Lung (tissue), 12 donors: ENCODE results near the gene SEM1. TPM values are rescaled to one million over a fixed set of nuclear protein-coding genes. Genes with fewer than 3 reads are reported as not detected.

Source experiments
- ATAC-seq: fragments of 200-7000 bp; cut with Tn5 transposase; one replicate; pipeline ENCODE4 v1.9.1; 2020; ENCODE audit warnings: moderate number of reproducible peaks; ENCODE audit not compliant: insufficient read depth, low FRiP score
- DNase-seq, 3 donors: peaks; one replicate each; pipeline ENCODE4 v3.0.0-alpha.2; 2013 to 2017
- H3K27ac ChIP-seq, 2 donors: one replicate each; pipeline ENCODE4 v1.5.1; 2013; ENCODE audit warnings: mild to moderate bottlenecking in 2 of 2, moderate library complexity in 2 of 2, control low read depth in 1 of 2, inconsistent platforms in 1 of 2, low read depth in 1 of 2, low read length in 1 of 2
- H3K27me3 ChIP-seq, 3 donors: one replicate each; pipeline ENCODE4 v1.5.1; 2013; ENCODE audit warnings: low read length in 2 of 3; ENCODE audit not compliant: control insufficient read depth in 3 of 3, insufficient read depth in 3 of 3
- H3K36me3 ChIP-seq, 4 donors: one replicate each; pipeline ENCODE4 v1.5.1; 2013; ENCODE audit warnings: low read length in 4 of 4, mild to moderate bottlenecking in 1 of 4, moderate library complexity in 1 of 4; ENCODE audit not compliant: control insufficient read depth in 4 of 4, insufficient read depth in 4 of 4
- H3K4me1 ChIP-seq, 5 donors: one replicate each; pipeline ENCODE4 v1.5.1; 2013; ENCODE audit warnings: low read length in 5 of 5, mild to moderate bottlenecking in 2 of 5, moderate library complexity in 1 of 5; ENCODE audit not compliant: control insufficient read depth in 5 of 5, insufficient read depth in 5 of 5
- H3K4me3 ChIP-seq: one replicate; pipeline ENCODE4 v1.5.1; 2013; ENCODE audit warnings: mild to moderate bottlenecking, control low read depth, moderate library complexity
- H3K9ac ChIP-seq, 2 donors: one replicate each; pipeline ENCODE4 v1.5.1; 2013; ENCODE audit warnings: low read length in 2 of 2, control low read depth in 1 of 2; ENCODE audit not compliant: insufficient read depth in 1 of 2
- H3K9me3 ChIP-seq, 4 donors: one replicate each; pipeline ENCODE4 v1.5.1; 2013; ENCODE audit warnings: low read length in 3 of 4, mild to moderate bottlenecking in 1 of 4, moderate library complexity in 1 of 4; ENCODE audit not compliant: control insufficient read depth in 4 of 4, insufficient read depth in 3 of 4
- WGBS, 2 donors: extraction: QIAGEN DNeasy Blood & Tissue Kit; methylation state at CpG; one replicate each; pipeline ENCODE4 v1.1.7; 2013; 5-methylcytosine and 5-hydroxymethylcytosine counted together
- polyA plus RNA-seq, 2 donors: library from polyadenylated mRNA; stranded (reverse); fragments of 200-250 nt; gene quantifications; one replicate each; pipeline ENCODE4 v1.2.1, GENCODE V29; 2013
- total RNA-seq, 2 donors: library from RNA; depleted of rRNA in 1 of 2; stranded (reverse); fragments of >200 nt in 1 of 2; gene quantifications; one replicate each; pipeline ENCODE4 v1.2.1, GENCODE V29; 2014 to 2021
- TF ChIP-seq, protein P1 (sequence below): IDR thresholded peaks from 2 replicates; pipeline ENCODE4 v1.5.1; 2012; ENCODE audit warnings: mild to moderate bottlenecking; ENCODE audit errors: control extremely low read depth, extremely low read depth
- donor health status: control.
- donor health status: control.
- donor health status: Bipolar disorder and iron deficiency.
- donor health status: healthy.
- donor health status: DM: yes; HTN: yes; CAD: no.

SEM1 gene
- total and polyA plus RNA-seq, 4 donors = 47.0 to 190 (median 64.0) TPM

DNA sequence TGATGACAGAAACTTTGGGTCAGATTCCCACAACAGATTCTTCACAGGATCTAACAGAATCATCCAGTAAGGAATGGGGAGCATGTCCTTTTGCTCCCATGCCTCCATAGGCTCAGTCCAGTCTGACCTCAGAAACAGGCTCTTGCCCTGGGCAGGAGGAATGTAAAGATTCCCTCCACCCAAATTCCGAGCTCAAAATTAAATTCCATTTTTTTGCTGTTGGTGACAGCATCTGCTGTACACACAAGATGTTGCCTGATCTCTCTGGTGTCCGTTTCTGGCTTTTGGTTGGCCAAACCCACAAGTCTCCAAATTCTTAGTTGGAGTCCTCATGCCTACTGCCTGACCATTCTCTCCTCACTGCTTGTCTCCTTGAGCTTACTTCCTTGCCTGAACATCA lies 53.7 kb downstream of the SEM1 start:
- Histone ChIP-seq H3K27me3 (no peaks in the 10 kb centered on the region), H3K36me3 (peaks cover 0 to 5% (median under 1%) of the 10 kb centered on the region in 4 donors), H3K27ac (no peak overlapping the region), H3K9me3 (no peaks in the 10 kb centered on the region), H3K9ac (no peak overlapping the region), H3K4me3 (no peak overlapping the region), H3K4me1 (no peaks in the 10 kb centered on the region)
- TF ChIP-seq, protein P1, sequence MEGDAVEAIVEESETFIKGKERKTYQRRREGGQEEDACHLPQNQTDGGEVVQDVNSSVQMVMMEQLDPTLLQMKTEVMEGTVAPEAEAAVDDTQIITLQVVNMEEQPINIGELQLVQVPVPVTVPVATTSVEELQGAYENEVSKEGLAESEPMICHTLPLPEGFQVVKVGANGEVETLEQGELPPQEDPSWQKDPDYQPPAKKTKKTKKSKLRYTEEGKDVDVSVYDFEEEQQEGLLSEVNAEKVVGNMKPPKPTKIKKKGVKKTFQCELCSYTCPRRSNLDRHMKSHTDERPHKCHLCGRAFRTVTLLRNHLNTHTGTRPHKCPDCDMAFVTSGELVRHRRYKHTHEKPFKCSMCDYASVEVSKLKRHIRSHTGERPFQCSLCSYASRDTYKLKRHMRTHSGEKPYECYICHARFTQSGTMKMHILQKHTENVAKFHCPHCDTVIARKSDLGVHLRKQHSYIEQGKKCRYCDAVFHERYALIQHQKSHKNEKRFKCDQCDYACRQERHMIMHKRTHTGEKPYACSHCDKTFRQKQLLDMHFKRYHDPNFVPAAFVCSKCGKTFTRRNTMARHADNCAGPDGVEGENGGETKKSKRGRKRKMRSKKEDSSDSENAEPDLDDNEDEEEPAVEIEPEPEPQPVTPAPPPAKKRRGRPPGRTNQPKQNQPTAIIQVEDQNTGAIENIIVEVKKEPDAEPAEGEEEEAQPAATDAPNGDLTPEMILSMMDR = no peak
- DNase-seq (no peak), ATAC-seq (no peak)
- 81 to 89% methylated on average over 2 of the region's 2 CpGs for WGBS, 2 donors

DNA sequence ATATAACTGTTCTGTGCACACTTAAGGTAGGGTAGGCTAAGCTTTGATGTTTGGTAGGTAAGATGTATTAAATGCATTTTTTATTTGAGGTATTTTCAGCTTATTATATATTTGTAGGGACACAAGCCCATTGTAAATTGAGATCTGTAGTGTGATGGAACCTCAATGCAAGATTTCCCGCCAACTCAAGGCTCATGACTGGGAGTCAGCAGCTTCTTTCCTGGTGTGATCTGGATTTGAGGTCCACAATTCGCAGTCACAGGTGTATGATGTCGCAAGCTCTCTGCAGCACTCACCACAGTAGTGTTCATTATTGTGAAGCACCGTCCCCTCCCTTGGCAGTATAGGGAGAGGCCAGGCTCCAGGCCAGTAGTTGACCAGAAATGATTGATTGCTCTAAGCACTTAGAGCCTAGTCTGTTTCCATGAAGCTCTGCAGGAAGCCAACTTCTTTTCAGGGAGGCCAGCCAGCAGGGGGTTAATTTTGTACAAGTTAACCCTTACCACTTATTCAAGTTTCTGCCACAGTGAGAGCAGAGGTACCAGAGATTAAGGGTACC lies 54.9 kb downstream of the SEM1 start:
- Histone ChIP-seq H3K9ac (no peak overlapping the region), H3K36me3 (peaks cover 0 to 5% (median under 1%) of the 10 kb centered on the region in 4 donors), H3K4me1 (no peaks in the 10 kb centered on the region), H3K4me3 (no peak overlapping the region), H3K27ac (no peak overlapping the region), H3K27me3 (no peaks in the 10 kb centered on the region), H3K9me3 (no peaks in the 10 kb centered on the region)
- TF ChIP-seq, protein P1 = no peak
- ATAC-seq = no peak
- WGBS, 2 donors = 90% methylated on average over 4 of the region's 4 CpGs
- DNase-seq = no peak

DNA sequence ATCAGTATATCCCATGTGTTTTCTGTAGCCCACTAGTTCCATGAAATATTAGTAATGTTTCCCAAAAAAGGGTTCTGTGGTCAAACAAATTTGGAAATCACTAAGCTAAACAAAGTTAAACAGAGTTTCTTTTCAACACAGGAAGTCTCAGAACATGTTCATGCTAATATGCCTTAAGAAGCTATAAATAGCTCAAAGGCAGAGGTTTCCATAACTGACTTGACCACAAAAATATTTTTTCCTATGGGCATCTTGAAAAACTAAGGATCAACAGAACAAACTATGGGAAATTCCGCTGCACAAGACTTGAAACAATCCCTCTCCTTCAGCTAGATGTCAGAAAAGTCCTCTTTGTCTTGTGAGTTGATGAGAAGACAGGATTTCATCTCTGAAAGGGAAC lies 59.7 kb downstream of the SEM1 start:
- Histone ChIP-seq H3K4me3 (no peak overlapping the region), H3K9ac (no peak overlapping the region), H3K27ac (no peak overlapping the region), H3K9me3 (no peaks in the 10 kb centered on the region), H3K4me1 (no peaks in the 10 kb centered on the region), H3K36me3 (peaks cover 0 to 12% (median under 1%) of the 10 kb centered on the region in 4 donors), H3K27me3 (no peaks in the 10 kb centered on the region)
- TF ChIP-seq, protein P1 = no peak
- ATAC-seq (no peak), DNase-seq (peak in 1 of 3 donors; percentile 24)
- 84% methylated on average over 1 of the region's 1 CpG for WGBS, 2 donors

DNA sequence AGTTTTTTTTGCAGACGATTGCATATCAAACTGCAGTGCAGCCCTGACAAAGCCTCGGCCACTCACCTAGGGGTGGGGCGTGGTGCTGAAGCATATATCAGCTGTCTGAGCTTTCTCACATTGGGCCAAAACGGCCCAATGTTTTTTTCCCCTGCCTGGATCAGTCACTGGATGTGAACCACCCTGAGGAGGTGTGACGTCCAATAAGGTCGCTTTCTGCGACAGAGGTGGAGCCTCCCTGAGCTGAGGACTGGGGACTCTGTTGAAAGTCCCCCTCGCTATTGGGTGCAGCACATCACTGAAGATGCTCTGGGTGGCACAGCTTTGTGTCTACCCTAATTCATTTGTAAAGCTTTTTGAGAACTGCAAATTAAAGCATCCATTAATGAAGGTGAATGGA lies 60.9 kb downstream of the SEM1 start:
- TF ChIP-seq, protein P1 = no peak
- no peak for DNase-seq
- Histone ChIP-seq H3K9me3 (no peaks in the 10 kb centered on the region), H3K27ac (no peak overlapping the region), H3K4me3 (no peak overlapping the region), H3K4me1 (no peaks in the 10 kb centered on the region), H3K9ac (no peak overlapping the region), H3K27me3 (no peaks in the 10 kb centered on the region), H3K36me3 (peaks cover 0 to 9% (median 0%) of the 10 kb centered on the region in 4 donors)
- ATAC-seq = no peak
- 88 to 92% methylated on average over 8 of the region's 8 CpGs for WGBS, 2 donors
